Inflammatory macrophage treated with lipopolysaccharide for 4 hours (primary cell): ENCODE data around the gene MARCO.

Experiments
- DNase-seq: peaks from one replicate; pipeline ENCODE4 v3.0.0-alpha.2; 2020

Gene MARCO, protein sequence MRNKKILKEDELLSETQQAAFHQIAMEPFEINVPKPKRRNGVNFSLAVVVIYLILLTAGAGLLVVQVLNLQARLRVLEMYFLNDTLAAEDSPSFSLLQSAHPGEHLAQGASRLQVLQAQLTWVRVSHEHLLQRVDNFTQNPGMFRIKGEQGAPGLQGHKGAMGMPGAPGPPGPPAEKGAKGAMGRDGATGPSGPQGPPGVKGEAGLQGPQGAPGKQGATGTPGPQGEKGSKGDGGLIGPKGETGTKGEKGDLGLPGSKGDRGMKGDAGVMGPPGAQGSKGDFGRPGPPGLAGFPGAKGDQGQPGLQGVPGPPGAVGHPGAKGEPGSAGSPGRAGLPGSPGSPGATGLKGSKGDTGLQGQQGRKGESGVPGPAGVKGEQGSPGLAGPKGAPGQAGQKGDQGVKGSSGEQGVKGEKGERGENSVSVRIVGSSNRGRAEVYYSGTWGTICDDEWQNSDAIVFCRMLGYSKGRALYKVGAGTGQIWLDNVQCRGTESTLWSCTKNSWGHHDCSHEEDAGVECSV

GRCh38 chr2:118942031-118942430 lies at the start of gene MARCO:
Gene MARCO, plus strand, starts transcription at chr2:118942194. Its CDS starts 107 bp downstream, at chr2:118942301.
- DNase-seq, result peak; percentile 61

GRCh38 chr2:118893100-118893499 lies 48.9 kb upstream of the MARCO start:
- no peak for DNase-seq

GRCh38 chr2:118902266-118903028 lies 39.5 kb upstream of the MARCO start:
- DNase-seq, result peak; percentile 89

DNA sequence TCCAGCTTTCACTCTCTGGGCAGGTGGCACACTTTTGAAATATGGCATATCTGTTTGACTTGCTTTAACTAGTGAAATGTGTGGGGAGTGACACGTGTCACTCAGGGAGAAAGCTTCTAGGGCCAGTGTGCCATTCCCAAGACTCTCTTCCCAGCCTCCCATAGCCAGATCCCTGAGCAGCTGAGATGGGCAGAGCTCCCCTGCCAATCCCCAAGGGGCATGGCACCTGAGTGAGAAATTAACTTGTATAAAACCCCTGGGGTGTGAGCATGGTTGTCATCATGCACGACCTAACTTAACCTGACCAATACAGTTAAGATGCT lies 39.0 kb upstream of the MARCO start:
- no peak for DNase-seq

DNA sequence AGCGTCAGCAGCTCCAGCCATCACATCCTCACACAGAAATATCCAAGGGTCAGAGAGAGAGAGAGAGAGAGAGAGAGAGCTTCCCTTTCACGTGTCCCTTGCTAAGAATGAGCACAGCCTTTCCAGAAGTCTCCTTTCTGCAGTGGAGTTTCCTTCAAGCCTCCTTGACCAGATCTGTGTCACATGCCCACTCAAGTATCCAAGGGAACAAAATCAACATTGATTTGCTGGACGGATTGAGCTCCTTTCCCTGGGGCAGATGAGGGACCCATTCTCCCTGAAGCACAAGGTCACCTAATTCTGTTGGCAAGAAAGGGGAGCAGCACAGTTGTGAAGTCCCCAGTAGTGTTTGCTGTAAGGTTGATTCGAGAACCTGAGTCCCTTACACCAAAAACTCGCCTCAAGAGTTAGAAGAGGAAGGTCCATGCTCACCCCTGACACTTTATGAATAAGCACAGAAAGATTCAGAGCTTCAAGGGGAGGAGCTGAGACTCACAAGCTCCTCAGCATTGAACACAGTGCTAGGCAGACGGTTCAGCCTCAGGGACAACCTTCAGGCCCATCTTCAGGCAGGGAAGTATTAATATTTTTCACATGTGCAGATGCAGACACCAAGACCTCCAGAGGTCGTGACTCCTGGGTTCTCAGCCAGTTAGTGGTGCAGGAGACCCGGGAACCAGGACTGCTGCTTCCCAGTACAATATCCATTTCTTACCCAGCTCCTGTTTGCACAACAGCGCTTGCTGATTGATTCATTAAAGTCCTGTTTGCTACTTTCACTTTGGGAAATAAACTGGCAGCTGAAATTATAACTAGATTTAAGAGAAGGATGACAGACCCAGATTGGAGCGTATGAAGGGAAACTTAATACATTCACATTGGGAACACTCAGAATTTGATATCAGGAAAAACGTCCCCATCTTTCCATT lies 38.2 kb upstream of the MARCO start:
- peak; percentile 58 for DNase-seq

DNA sequence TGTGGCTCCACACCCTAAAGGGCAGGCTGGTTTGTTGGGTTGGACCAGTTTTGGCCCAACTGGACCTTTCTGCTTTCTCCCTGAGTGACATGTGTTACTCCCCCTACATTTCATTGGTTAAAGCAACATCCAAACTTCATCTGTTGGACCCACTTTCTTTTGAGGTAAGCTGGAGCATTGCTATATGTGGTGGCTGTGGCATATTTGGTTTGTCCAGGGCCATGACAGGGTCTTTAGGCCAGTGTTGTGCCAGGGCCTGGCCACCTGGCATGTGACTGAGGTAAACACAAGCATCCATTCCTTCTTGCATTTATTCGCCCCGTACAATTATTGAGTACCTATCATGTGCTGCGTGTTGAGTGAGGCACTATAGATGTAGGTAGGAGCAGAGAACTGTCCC lies 36.8 kb upstream of the MARCO start:
- DNase-seq, result no peak

- DNase-seq, result no peak
These were observed 35.8 kb upstream of the MARCO start for GRCh38 chr2:118906186-118906585.

- no peak for DNase-seq
These were observed 34.2 kb upstream of the MARCO start for GRCh38 chr2:118907759-118908158.

DNA sequence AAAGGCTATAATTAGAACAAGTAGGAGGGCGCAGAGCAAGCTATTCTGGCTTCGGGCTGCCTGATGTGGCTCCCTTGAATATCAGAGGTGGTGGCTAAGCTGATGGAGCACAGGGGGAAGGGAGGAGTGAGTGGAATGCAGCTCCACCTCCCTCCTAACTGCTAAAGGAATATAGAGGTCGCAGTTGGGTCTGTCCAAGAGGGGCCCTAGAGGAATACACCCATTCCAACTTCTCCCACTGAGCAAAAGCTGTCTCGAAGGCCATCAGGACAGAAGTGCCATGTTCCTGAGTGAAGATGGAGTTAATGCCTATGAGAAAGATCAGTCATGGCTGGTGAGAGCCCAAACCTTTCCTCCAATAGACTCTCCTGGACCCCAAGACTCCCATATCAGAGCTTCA lies 32.8 kb upstream of the MARCO start:
- DNase-seq, result no peak

DNA sequence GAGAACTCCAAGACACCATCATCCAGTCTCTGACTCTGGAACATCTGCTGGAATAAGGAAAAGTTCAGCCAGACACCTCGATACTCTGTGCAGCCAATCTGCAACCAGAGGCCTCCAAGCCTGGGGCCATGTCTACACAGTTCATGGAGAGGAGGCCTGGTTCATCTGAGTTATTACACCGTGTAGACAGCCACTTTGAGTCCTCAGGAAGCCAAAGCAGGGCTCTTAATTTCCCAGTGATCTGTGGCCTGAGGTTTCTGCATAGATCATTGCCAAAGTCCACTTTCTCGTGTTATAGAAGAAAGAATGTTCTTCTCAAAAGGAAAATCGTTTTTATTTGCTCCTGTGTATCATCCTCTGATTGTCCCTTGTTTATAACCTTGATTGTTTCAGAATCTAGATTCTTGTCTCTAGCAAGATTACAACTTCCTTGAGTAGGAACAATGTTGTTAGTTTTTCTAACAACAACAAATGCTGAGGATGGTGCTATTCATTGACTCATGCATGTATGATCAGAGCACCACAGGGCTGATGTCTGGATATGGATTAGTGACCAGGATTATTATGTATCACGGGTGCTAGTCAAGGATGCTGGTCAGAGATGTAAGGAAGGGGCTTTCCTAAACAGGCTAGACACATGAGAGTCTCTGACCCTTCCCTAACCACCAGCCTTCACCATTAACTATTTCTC lies 30.7 kb upstream of the MARCO start:
- DNase-seq, result no peak

- DNase-seq, result no peak
These were observed 30.1 kb upstream of the MARCO start for GRCh38 chr2:118911936-118912335.

- DNase-seq, result peak; percentile 49
These were observed 28.7 kb upstream of the MARCO start for GRCh38 chr2:118913131-118913802.

- DNase-seq, result peak; percentile 98
These were observed 28.0 kb upstream of the MARCO start for GRCh38 chr2:118913803-118914645.

DNA sequence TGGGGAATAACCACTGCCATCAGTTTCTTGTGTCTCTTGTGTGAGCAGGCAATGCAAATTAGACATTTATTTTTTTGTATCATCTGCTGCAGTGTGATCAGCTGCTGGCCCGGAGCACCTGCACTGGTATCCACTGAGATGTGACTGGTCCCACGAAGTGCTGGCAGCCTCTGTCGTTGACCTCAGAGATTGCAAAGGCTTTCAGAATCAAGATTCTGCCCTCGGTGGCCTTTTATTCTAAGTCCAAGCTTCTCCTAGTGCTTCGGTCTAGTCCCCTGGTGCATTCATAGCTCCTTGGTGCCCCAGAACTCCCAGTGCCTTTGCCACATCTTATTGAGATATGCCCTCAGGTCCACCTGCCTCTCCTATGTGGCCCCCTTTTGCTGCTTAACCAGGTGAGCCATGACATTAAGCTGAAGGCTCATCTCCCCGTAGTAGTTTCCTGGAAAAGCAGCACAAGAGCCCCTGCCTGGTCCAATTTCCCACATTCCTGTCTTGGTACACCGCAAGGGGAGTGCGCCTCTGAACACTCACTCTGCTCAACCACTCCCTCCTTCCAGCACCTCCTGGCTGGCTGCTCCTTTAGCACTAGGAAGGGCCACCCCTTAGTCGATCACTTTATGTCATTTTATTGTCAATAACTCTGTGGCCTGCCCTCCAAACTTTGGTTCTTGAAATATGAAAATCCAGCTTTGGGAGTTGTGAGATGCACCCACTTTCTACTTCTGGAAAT lies 27.1 kb upstream of the MARCO start:
- no peak for DNase-seq

- DNase-seq, result peak; percentile 34
These were observed 24.0 kb upstream of the MARCO start for GRCh38 chr2:118918017-118918416.

- DNase-seq, result no peak
These were observed 20.3 kb upstream of the MARCO start for GRCh38 chr2:118921646-118922045.

GRCh38 chr2:118922254-118922653 lies 19.7 kb upstream of the MARCO start:
- no peak for DNase-seq

DNA sequence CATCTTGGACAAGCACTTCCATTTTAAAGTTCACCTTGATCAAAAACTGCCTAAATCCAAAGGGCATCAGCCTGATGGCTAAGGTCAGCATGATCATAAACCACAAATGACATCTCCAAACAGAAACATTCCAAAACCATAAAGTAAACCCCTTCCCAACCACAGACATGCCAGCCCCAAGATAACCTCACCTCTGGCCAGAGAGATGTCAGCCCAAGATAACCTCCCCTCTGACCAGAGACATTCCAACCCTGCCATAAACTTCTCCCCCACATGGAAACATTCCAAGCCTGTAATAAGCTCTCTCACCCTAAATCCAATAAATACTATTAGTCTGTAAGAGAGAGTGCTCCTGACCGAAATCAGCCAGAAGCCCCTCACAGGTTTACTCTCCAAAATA lies 18.6 kb upstream of the MARCO start:
- no peak for DNase-seq

GRCh38 chr2:118925476-118925875 lies 16.5 kb upstream of the MARCO start:
- DNase-seq, result peak; percentile 71

GRCh38 chr2:118925981-118926380 lies 16.0 kb upstream of the MARCO start:
- peak; percentile 92 for DNase-seq
